BLaER1 (cell line): ENCODE measurements around the gene FOXN3.

Experiments
- H3K27ac ChIP-seq: shearing (Covaris generic); formaldehyde crosslinking; 2 replicates; pipeline ENCODE4 v1.8.1; 2022
- H3K27me3 ChIP-seq: shearing (Covaris generic); formaldehyde crosslinking; 2 replicates; pipeline ENCODE4 v1.8.1; 2022
- H3K36me3 ChIP-seq: shearing (Covaris generic); formaldehyde crosslinking; 2 replicates; pipeline ENCODE4 v1.8.1; 2022
- H3K4me1 ChIP-seq: shearing (Covaris generic); formaldehyde crosslinking; 2 replicates; pipeline ENCODE4 v1.8.1; 2022
- H3K4me2 ChIP-seq: shearing (Covaris generic); formaldehyde crosslinking; 2 replicates; pipeline ENCODE4 v1.8.1; 2022
- H3K4me3 ChIP-seq: shearing (Covaris generic); formaldehyde crosslinking; 2 replicates; pipeline ENCODE4 v1.8.1; 2022
- H3K9ac ChIP-seq: shearing (Covaris generic); formaldehyde crosslinking; 2 replicates; pipeline ENCODE4 v1.8.1; 2022
- H3K9me3 ChIP-seq: shearing (Covaris generic); formaldehyde crosslinking; 2 replicates; pipeline ENCODE4 v1.8.1; 2022
- H4K20me1 ChIP-seq: shearing (Covaris generic); formaldehyde crosslinking; 2 replicates; pipeline ENCODE4 v1.8.1; 2022
- Cebpa-rat ChIP-seq: shearing (Covaris generic); IDR thresholded peaks from 2 replicates; pipeline ENCODE4 v1.8.1; 2022

Gene FOXN3

DNA sequence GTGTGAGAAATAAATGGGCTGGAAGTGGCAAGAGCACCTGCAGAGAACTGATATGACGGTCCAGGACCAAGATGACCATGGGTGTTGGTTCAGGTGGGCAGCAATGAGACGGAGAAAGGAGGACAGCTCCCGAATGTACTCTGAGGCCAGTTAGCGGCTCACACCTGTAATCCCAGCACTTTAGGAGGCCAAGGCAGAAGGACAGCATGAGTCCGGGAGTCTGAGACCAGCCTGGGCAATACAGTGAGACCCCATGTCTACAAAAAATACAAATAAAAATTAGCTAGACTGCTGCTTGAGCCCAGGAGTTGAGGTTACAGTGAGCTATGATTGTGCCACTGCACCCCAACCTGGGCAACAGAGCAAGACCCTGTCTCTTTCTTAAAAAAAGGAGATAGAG is 60.1 kb downstream of the FOXN3 start:
- Histone ChIP-seq H3K27me3 (no peaks in the 10 kb centered on the region), H3K36me3 (peaks cover 36% of the 10 kb centered on the region; the same call in 1 of the 2 replicates), H3K4me3 (no peak overlapping the region), H3K9ac (no peak overlapping the region), H3K9me3 (no peaks in the 10 kb centered on the region), H4K20me1 (no peaks in the 10 kb centered on the region), H3K4me2 (no peak overlapping the region), H3K4me1 (peaks cover 47% of the 10 kb centered on the region), H3K27ac (no peak overlapping the region)
- no peak for TF ChIP-seq Cebpa-rat

DNA sequence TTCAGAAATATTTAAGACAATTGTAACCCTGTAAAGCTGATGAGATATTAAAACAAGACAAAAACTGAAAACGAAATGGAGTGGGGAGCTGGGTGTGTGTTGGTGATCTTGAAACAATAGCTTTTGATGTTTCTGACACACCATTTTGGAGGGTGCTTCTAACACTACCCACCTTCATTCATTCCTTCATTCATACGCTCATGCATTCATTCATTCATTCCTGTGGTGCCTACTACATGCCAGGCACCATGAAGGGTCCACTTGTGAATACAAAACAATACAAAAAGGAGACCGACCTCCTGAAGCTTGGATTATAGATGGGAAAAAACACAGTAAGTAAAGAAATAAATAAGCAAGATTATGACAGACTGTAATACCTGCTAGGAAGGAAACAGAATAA is 60.5 kb downstream of the FOXN3 start:
- Histone ChIP-seq H3K4me1 (peaks cover 52% of the 10 kb centered on the region), H3K4me2 (no peak overlapping the region), H3K9ac (no peak overlapping the region), H4K20me1 (no peaks in the 10 kb centered on the region), H3K27ac (no peak overlapping the region), H3K36me3 (peaks cover 36% of the 10 kb centered on the region; the same call in 1 of the 2 replicates), H3K27me3 (no peaks in the 10 kb centered on the region), H3K9me3 (no peaks in the 10 kb centered on the region), H3K4me3 (no peak overlapping the region)
- no peak for TF ChIP-seq Cebpa-rat

DNA sequence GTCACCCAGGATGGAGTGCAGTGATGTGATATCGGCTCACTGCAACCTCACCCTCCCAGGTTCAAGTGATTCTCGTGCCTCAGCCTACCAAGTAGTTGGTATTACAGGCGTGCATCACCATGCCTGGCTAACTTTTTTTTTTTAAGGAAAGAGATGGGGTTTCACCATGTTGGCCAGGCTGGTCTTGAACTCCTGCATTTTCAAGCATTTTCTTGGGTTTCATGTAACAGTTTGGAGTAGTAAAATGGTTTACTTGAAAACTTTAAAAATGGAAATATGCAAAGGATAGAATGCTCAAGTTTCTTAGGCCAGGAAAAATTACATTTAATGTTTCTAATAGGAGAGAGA is 63.3 kb downstream of the FOXN3 start:
- Histone ChIP-seq H3K9me3 (peaks cover 8% of the 10 kb centered on the region), H3K27ac (peak overlapping the region; percentile 88; the same call in 1 of the 2 replicates), H3K9ac (no peak overlapping the region), H3K27me3 (no peaks in the 10 kb centered on the region), H4K20me1 (no peaks in the 10 kb centered on the region), H3K4me3 (no peak overlapping the region), H3K4me1 (peaks cover 64% of the 10 kb centered on the region), H3K36me3 (peaks cover 50% of the 10 kb centered on the region), H3K4me2 (peak overlapping the region; percentile 79)
- TF ChIP-seq Cebpa-rat: no peak

DNA sequence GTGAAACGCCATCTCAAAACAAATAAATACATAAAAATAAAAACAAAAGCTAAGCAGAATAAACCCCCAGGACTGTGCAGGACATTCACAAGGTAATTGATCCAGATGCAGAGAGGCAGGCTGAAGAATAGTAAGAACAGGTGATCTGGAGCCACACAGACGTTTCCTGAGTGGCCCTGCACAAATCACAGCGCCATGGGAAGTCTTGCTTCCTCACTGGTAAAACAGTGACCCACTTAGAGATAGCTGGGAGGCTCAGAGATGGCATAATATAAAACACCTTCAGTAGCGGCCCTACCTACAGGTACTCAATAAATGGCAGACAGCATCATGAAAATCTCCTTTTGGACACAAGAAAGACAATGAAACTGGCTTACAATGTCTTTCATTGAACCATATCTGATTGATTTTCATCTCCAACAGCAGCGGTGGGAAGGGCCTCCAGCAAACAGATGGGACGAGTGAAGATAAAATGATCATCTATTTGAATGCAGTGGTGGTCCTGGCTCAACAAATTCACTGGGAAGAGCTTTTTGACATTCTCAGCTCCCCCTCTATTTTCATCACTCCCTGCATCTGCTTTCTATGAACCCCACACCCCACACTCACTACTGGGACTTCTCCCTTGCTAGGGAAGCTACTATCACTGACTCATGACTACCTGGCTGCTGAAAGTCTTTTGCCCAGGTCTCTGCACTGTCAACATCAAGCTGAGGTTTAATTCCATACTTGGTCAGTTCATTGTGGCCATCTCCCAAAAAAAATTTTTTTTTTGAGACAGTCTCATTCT is 63.9 kb downstream of the FOXN3 start:
- no peak overlapping the region for H3K4me3 ChIP-seq
- no peaks in the 10 kb centered on the region for H4K20me1 ChIP-seq
- no peak for TF ChIP-seq Cebpa-rat
- peaks cover 50% of the 10 kb centered on the region for H3K36me3 ChIP-seq
- peaks cover 58% of the 10 kb centered on the region for H3K4me1 ChIP-seq
- H3K4me2 ChIP-seq: peak overlapping the region; percentile 79
- H3K9ac ChIP-seq: no peak overlapping the region; the same call in 1 of the 2 replicates
- peaks cover 13% of the 10 kb centered on the region for H3K9me3 ChIP-seq
- H3K27me3 ChIP-seq: no peaks in the 10 kb centered on the region
- peak overlapping the region; percentile 88 for H3K27ac ChIP-seq

DNA sequence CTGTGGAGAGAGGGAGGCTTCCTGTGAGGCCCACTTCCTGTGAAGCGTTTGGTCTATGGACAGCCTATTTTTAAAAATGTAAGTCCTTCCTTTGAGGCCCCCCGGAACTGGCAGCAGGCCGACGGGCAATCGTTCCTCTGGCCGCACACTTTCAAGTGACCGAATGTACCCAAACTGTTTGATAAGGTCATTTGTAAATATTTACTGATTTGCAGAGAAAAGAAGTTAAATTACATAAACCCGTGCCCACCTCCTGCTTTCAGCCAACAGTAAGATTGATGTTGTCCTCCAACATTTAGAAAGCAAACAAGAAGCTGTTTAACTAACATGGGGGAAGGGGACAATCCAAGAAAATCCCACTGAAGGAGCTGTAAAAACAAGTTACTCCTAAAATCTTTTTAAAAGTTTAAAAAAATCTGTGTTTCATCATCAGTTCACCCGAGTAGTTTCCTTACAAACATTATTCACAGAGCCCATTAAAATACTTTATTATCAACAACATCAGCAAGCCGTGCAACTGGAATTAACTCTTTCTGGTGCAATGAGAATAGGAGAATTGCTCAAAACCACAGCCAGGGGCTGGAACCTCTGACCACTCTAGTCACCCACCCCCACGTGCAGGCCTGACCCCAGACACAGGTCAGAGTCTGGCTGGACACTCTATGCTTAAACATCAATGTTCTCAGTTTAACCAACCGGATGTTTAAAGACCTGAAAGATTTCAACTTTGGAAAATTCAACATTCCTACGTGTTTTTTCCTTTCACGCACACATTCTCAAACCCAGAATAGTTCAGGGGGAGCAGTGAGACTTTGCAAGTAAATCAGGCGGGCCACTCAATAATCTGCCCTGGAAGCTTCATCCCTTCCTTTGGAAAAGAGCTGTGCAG is 65.3 kb downstream of the FOXN3 start:
- Histone ChIP-seq H3K36me3 (peaks cover 50% of the 10 kb centered on the region), H3K4me3 (peak overlapping the region; percentile 52), H4K20me1 (no peaks in the 10 kb centered on the region), H3K9me3 (peaks cover 27% of the 10 kb centered on the region), H3K4me1 (peaks cover 54% of the 10 kb centered on the region), H3K27ac (peak overlapping the region; percentile 88), H3K27me3 (no peaks in the 10 kb centered on the region), H3K4me2 (peak overlapping the region; percentile 79), H3K9ac (peak overlapping the region; percentile 74)
- no peak for TF ChIP-seq Cebpa-rat

DNA sequence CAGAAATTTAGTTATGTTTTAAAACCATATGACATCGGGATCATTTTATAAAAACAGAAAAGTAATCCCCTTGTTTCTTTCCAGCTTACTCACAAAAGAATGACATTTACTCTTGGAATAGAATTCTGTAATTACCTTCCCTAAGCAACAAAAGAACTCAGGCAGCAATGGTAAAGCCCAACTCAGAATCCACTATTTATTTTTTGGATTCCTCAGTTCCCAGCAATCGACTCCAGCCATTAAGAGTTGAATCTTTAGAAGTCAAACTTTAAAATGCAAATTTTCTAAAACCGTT is 65.9 kb downstream of the FOXN3 start:
- Histone ChIP-seq H3K4me3 (peak overlapping the region; percentile 52), H3K4me2 (peak overlapping the region; percentile 79), H3K4me1 (peaks cover 54% of the 10 kb centered on the region)

DNA sequence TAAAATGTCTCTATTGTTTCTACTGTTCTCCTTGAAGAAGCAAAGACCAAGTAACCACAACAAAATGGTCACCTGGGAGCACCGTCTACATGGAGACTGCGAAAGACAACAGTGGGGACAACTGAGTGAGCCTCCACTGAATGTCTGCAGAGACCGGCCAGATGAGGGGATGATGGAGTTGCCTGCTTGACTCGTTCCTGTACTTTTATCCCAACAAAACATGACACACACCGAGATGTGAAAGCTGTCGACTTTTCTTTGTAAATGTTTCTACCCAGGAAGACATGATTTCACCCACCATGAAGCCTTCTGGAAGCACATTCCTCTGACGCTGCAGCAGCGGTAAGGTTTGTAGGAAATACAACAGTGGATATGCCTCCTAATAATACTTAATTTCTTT is 66.9 kb downstream of the FOXN3 start:
- Histone ChIP-seq H3K9me3 (peaks cover 34% of the 10 kb centered on the region), H3K27ac (peak overlapping the region; percentile 88), H4K20me1 (no peaks in the 10 kb centered on the region), H3K4me2 (peak overlapping the region; percentile 79), H3K9ac (no peak overlapping the region), H3K27me3 (no peaks in the 10 kb centered on the region), H3K4me3 (no peak overlapping the region), H3K36me3 (peaks cover 55% of the 10 kb centered on the region), H3K4me1 (peaks cover 54% of the 10 kb centered on the region)
- TF ChIP-seq Cebpa-rat: no peak

More for the DNA sequence above, 65.9 kb downstream of the FOXN3 start:
- H4K20me1 ChIP-seq: no peaks in the 10 kb centered on the region
- H3K9ac ChIP-seq: peak overlapping the region; percentile 74
- TF ChIP-seq Cebpa-rat: no peak
- H3K36me3 ChIP-seq: peaks cover 52% of the 10 kb centered on the region
- peak overlapping the region; percentile 88 for H3K27ac ChIP-seq
- no peaks in the 10 kb centered on the region for H3K27me3 ChIP-seq
- peaks cover 33% of the 10 kb centered on the region for H3K9me3 ChIP-seq

DNA sequence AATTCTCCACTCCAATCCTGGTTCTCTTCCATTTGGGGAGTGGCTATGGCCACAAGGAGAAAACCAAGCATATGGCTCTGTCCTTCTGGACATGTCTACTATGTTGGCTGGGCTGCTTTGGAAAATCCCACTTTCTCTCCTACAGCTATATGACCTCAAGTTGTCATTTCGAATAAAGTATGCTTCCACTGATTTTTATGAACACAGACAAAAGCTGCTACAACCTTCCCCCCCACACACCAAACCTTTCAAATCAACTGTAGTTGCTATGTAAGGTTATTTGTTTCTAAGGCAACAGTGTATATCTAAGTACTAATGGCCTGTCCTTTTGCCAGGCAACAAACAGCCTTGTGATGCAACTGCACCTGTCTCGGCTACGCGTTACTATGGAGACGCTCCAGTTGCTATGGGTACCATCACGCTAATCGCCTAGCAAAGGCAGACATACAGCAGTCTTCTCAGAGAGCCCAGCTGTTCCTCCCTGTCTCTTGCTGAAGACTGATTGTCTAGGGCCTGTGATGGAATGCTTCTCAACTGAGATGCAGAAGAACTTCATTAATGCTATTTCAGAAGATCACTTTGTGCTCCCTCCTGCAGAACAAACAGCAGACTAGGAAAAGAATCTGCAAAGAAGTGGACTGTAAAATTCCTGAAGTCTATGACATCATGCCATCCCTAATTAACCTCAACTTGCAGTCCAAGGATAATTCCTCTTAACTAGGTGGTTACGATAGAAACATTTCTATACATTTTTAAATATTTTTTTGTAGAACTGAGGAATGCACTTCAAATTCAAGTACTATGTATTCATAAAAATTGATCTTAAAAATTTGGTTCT is 67.6 kb downstream of the FOXN3 start:
- Histone ChIP-seq H3K4me3 (no peak overlapping the region), H3K27me3 (no peaks in the 10 kb centered on the region), H3K9me3 (peaks cover 34% of the 10 kb centered on the region), H3K27ac (peak overlapping the region; percentile 44; the same call in 1 of the 2 replicates), H3K4me1 (peaks cover 54% of the 10 kb centered on the region), H3K4me2 (peak overlapping the region; percentile 79), H3K36me3 (peaks cover 63% of the 10 kb centered on the region), H4K20me1 (no peaks in the 10 kb centered on the region), H3K9ac (no peak overlapping the region)
- no peak for TF ChIP-seq Cebpa-rat

DNA sequence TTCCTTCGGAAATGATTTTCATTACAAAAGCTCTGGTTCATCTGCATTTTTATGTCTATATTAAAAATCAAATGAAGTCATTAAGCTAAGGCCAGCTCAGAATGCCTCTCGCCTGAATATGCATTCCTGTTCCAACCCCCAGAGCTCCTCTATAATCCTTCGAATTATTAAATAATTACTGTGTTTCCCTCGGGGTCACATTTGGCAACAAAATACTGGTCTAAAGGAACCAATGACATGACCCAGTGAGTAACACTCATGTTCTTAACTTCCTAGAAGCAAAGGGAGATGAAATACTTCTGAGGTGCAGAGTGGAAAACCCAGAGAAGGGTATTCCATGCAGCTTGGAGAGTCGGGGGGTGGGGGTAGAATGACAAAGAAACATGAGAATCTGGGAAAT is 68.3 kb downstream of the FOXN3 start:
- H3K4me2 ChIP-seq: no peak overlapping the region
- no peak for TF ChIP-seq Cebpa-rat
- peaks cover 34% of the 10 kb centered on the region for H3K9me3 ChIP-seq
- no peak overlapping the region for H3K9ac ChIP-seq
- H3K4me3 ChIP-seq: no peak overlapping the region
- peaks cover 67% of the 10 kb centered on the region for H3K36me3 ChIP-seq
- H3K27ac ChIP-seq: peak overlapping the region; percentile 27; the same call in 1 of the 2 replicates
- H3K4me1 ChIP-seq: peaks cover 48% of the 10 kb centered on the region
- H4K20me1 ChIP-seq: no peaks in the 10 kb centered on the region
- no peaks in the 10 kb centered on the region for H3K27me3 ChIP-seq
